Measurements from ENCODE around the gene HNRNPC. TPM values are rescaled to one million over a fixed set of nuclear protein-coding genes. Genes with fewer than 3 reads are reported as not detected.

Gene HNRNPC
- total and polyA plus RNA-seq, 10 of the 15 experiments (the other 5 are each of a cell fraction or from before 2014, with no cell fraction given) = 679 to 1,492 (median 1,262) TPM

- H3K27me3 ChIP-seq (replicated peaks in 1 of 2; ENCODE audit: control insufficient read depth in 2 of 2, insufficient read depth in 2 of 2, low read length in 1 of 2) = no peaks in the 10 kb centered on the region
- ChIA-PET POLR2A (interaction anchor here (0.6 to 0.9 kb wide), 3 partner anchors 14 to 361 kb away, joined by 3 read pairs; no protein-coding TSS in a partner anchor), SMC1A (ENCODE audit: uncharacterized antibody, unreplicated experiment) (interaction anchor here (0.7 to 2.1 kb wide), 7 partner anchors 11 to 391 kb away, joined by 3 to 9 read pairs (median 4); no protein-coding TSS in a partner anchor), CTCF (interaction anchor here (0.6 to 1.6 kb wide), 6 partner anchors 11 to 189 kb away, joined by 3 to 4 read pairs (median 4); partner anchors contain the start of gene SUPT16H), RAD21 (ENCODE audit: unreplicated experiment) (interaction anchor here (1.1 to 1.4 kb wide), 2 partner anchors 169 to 241 kb away, joined by 3 read pairs; partner anchors contain the start of genes CHD8 and SUPT16H)
- TF ChIP-seq TCF7 (IDR thresholded peaks at IDR 0.05; ENCODE audit: borderline replicate concordance) (no peak), ZBED1 (IDR thresholded peaks at IDR 0.05; ENCODE audit: borderline replicate concordance) (no peak), BRCA1 (IDR thresholded peaks at IDR 0.05; ENCODE audit: low read depth, low read length) (no peak), ZNF622 (IDR thresholded peaks at IDR 0.05) (no peak), BACH1 (IDR thresholded peaks at IDR 0.05; ENCODE audit: borderline replicate concordance) (no peak), POLR2A (IDR thresholded peaks at IDR 0.05; ENCODE audit: low read depth, low read length) (no peak), TARDBP (IDR thresholded peaks at IDR 0.05; ENCODE audit: borderline replicate concordance) (no peak), CHD2 (IDR thresholded peaks at IDR 0.05; ENCODE audit: borderline replicate concordance, low read depth, low read length) (no peak), SIX5 (IDR thresholded peaks at IDR 0.05; ENCODE audit: low read depth, low read length, severe bottlenecking) (no peak), ESRRA (IDR thresholded peaks at IDR 0.05; ENCODE audit: low read length) (no peak), MYB (IDR thresholded peaks at IDR 0.05; ENCODE audit: borderline replicate concordance, low read depth, low read length) (no peak), MYC (IDR thresholded peaks at IDR 0.05; ENCODE audit: insufficient read depth, insufficient read length, insufficient replicate concordance, low read length, severe bottlenecking) (no peak), POLR2AphosphoS5 (IDR thresholded peaks at IDR 0.05; ENCODE audit: low read length) (no peak), ASH2L (IDR thresholded peaks at IDR 0.05; ENCODE audit: borderline replicate concordance, low read depth) (no peak), EGR1 (IDR thresholded peaks at IDR 0.05; ENCODE audit: borderline replicate concordance in 1 of 2, low read depth in 2 of 2, low read length in 2 of 2) (no peak), YBX1 (IDR thresholded peaks at IDR 0.05) (no peak), IKZF2 (IDR thresholded peaks at IDR 0.05) (no peak), HDAC2 (IDR thresholded peaks at IDR 0.05) (no peak)
- WGBS (ENCODE audit: insufficient coverage, insufficient replicate concordance, low lambda C conversion rate, missing lambda C conversion rate) = 17% methylated on average over 8 of the region's 8 CpGs
- H2AFZ ChIP-seq (ENCODE audit: control insufficient read depth, low read depth, low read length) = no peak overlapping the region
- peaks cover 10 to 44% of the 10 kb centered on the region in 2 experiments for H3K36me3 ChIP-seq (ENCODE audit: control insufficient read depth in 2 of 2, insufficient read depth in 2 of 2, low read length in 1 of 2)
- intact Hi-C loops (cut with micrococcal nuclease; ENCODE audit: unreplicated experiment) (no loop called here), in situ Hi-C loops (cut with MboI) (no loop called here)
- no peak overlapping the region for H3K27ac ChIP-seq (ENCODE audit: control insufficient read depth, insufficient read depth)
- no peak overlapping the region for H3K9ac ChIP-seq (ENCODE audit: control insufficient read depth, insufficient read depth, low read length)
- peaks cover 10% of the 10 kb centered on the region for H4K20me1 ChIP-seq (ENCODE audit: control insufficient read depth, insufficient read depth)
- no peak overlapping the region for H3K4me3 ChIP-seq
- no peak overlapping the region for H3K4me2 ChIP-seq (ENCODE audit: control insufficient read depth, insufficient read depth)
- no TSS peak for BruUV-seq (replicated peaks)
- ATAC-seq (peak; percentile 11; the same call in 2 of the 3 replicates), FAIRE-seq (no peak), DNase-seq (ENCODE audit: low read depth, low spot score) (no peak)
- peaks cover 41% of the 10 kb centered on the region for H3K79me2 ChIP-seq (ENCODE audit: control insufficient read depth, insufficient read depth, low read length)
- H3K4me1 ChIP-seq (ENCODE audit: control insufficient read depth, insufficient read depth, low read length) = peaks cover 7% of the 10 kb centered on the region
- H3K9me3 ChIP-seq (replicated peaks; ENCODE audit: control insufficient read depth, insufficient read depth, low read length) = no peaks in the 10 kb centered on the region
Measured at GRCh38 chr14:21215130-21215878, 53.9 kb downstream of the HNRNPC start.

Data from GM12878 (cell line).